HEK293 (cell line): ENCODE results near the gene LY6G6D.

Source experiments
- BCL11A ChIP-seq: fragments of 450-650 bp; formaldehyde crosslinking; IDR thresholded peaks from 2 replicates; pipeline ENCODE4 v1.5.1; 2016; ENCODE audit warnings: low read depth, missing biosample characterization, missing genetic modification characterization
- CTCF ChIP-seq: fragments of 450-650 bp; formaldehyde crosslinking; IDR thresholded peaks from 2 replicates; pipeline ENCODE4 v1.5.1; 2016; ENCODE audit warnings: missing biosample characterization, missing genetic modification characterization
- TCF7L2 ChIP-seq: IDR thresholded peaks from 2 replicates; pipeline ENCODE4 v1.6.1; 2011; ENCODE audit warnings: low read depth, mild to moderate bottlenecking, inconsistent platforms, low read length, moderate library complexity, borderline replicate concordance
- ZBTB8A ChIP-seq: fragments of 450-650 bp; formaldehyde crosslinking; IDR thresholded peaks from 2 replicates; pipeline ENCODE4 v1.5.1; 2016; ENCODE audit warnings: missing biosample characterization, missing genetic modification characterization
- ZNF174 ChIP-seq: fragments of 450-650 bp; formaldehyde crosslinking; IDR thresholded peaks from 2 replicates; pipeline ENCODE4 v1.5.0; 2017; ENCODE audit warnings: missing biosample characterization, mild to moderate bottlenecking, missing genetic modification characterization
- ZNF513 ChIP-seq: fragments of 450-650 bp; IDR thresholded peaks from 2 replicates; pipeline ENCODE4 v1.5.1; 2018; ENCODE audit warnings: missing biosample characterization, missing genetic modification characterization
- ZNF596 ChIP-seq: fragments of 450-650 bp; IDR thresholded peaks from 2 replicates; pipeline ENCODE4 v1.5.0; 2018; ENCODE audit warnings: missing biosample characterization, mild to moderate bottlenecking, missing genetic modification characterization, moderate library complexity

DNA sequence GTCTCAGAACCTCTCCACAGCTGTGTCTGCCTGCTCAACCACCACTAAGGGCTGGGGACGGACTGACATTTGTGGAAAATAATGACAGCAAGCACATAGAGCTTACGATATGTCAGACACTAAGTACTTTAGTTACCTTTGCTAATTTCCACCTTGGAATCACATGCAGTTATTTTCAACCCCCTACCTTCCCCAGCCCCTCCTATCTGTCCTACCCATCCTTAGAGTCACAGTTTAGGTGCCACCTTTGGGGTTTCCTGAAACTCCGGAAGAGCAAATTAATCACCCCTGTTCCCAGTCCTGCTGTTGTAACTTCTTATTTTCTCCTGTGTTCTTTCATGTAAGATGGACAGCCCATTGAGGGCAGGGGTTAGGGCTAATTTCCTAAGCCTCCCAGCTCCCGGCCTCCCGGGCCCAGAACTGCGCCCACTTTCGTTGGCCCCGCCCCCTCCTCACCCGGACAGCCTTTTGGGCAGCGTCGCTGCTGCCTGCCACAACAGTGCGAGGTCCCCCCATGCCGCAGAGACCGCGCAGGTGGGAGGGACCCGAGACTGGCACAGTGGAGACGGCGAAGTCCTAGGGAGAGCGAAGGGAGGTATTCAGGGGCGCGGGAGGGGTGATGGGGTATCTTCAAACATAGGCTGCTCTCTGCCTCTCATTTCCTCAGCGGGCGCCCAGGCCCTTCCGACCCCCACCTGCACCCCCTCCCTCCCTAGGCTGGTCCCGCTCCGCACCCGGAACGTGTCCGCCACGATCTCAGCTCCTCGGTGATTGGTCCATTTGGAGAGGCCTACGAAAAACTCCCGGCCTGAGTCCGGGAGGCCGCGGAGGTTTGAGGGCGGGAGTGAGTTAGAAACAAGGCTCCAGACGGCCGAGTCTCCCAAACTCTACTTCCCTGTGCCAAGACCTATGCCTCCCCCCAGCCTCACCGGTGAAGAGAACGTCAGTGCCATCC is 12.8 kb downstream of the LY6G6D start:
- TF ChIP-seq TCF7L2 (no peak), ZNF596 (tag by site-specific recombination) (no peak), CTCF (tag by site-specific recombination) (no peak), BCL11A (tag by site-specific recombination) (no peak), ZNF513 (tag by site-specific recombination) (no peak), ZBTB8A (tag by site-specific recombination) (no peak), ZNF174 (tag by site-specific recombination) (no peak)
